Suppressor macrophage treated with lipopolysaccharide for 1 hour (primary cell): ENCODE results near the gene TRAM1L1.

Experiments
- DNase-seq, 3 donors: peaks; one replicate each; pipeline ENCODE4 v3.0.0-alpha.2; 2020 to 2022

Gene TRAM1L1

GRCh38 chr4:117084866-117085701, at the start of gene TRAM1L1:
Gene TRAM1L1, minus strand, starts transcription at chr4:117085576. Its CDS starts 183 bp downstream, at chr4:117085393.
- peak in 2 of 3 donors; percentile 3 to 15 for DNase-seq

GRCh38 chr4:117134386-117134785, 49.0 kb upstream of the TRAM1L1 start:
- peak in 1 of 3 donors; percentile 25 for DNase-seq

GRCh38 chr4:117096886-117097285, 11.5 kb upstream of the TRAM1L1 start:
- no peak for DNase-seq

- DNase-seq, result no peak
Observed at GRCh38 chr4:117096462-117096861, 11.1 kb upstream of the TRAM1L1 start.

- no peak for DNase-seq
Observed at GRCh38 chr4:117093571-117093970, 8.2 kb upstream of the TRAM1L1 start.

- no peak for DNase-seq
Observed at GRCh38 chr4:117077760-117078159, 7.6 kb downstream of the TRAM1L1 start.

- DNase-seq, result no peak
Observed at GRCh38 chr4:117068120-117068519, 17.3 kb downstream of the TRAM1L1 start.

- DNase-seq, result no peak
Observed at GRCh38 chr4:117063961-117064696, 21.2 kb downstream of the TRAM1L1 start.

- DNase-seq, result no peak
Observed at GRCh38 chr4:117042962-117043361, 42.4 kb downstream of the TRAM1L1 start.
